LoVo (cell line): ENCODE results near the gene NEDD4L.
"Not testable (repeated sequence)": the region's sequence is repeated elsewhere in the genome, so short reads cannot be mapped to it uniquely, and the experiment has no call there.

Experiments used
- DNase-seq: peaks from one replicate; pipeline ENCODE4 v3.0.0-alpha.2; 2016; ENCODE audit warnings: low spot score

The NEDD4L gene

DNA sequence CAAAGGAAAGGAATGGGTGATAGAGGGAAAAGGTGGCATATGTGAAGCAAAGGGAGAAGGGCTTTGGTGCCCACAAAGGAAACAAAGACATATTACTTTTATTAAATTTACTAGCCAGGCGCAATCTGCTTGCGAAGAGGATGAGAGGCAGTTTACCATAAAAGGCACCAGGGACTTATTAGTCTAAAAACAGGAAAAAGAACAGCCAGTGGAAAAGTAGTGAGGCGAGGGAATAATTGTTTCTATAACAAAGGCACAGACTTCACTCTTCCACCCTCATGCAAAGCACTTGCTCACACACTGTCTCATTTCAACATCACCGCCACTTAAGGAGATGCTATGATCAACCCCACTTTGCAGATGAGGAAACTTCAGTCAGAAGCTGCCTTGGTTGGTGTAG lies 374.3 kb downstream of the NEDD4L start:
- no peak for DNase-seq

DNA sequence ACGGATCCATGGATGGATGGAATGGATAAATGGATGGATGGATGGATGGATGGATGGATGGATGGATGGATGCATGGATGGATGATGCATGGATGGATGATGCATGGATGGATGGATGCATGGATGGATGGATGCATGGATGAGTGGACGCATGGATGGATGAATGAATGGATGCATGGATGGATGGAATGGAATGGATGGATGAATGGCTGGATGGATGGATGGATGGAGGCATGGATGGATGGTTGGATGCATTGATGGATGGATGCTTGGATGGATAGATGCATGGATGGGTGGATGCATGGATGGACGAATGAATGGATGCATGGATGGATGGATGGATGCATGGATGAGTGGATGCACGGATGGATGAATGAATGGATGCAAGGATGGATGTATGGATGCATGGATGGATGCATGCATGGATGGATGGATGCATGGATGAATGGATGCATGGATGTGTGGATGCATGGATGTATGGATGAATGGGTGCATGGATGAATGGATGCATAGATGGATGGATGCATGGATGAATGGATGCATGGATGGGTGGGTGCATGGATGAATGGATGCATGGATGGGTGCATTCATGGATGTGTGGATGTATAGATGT lies 375.7 kb downstream of the NEDD4L start:
- no peak for DNase-seq

DNA sequence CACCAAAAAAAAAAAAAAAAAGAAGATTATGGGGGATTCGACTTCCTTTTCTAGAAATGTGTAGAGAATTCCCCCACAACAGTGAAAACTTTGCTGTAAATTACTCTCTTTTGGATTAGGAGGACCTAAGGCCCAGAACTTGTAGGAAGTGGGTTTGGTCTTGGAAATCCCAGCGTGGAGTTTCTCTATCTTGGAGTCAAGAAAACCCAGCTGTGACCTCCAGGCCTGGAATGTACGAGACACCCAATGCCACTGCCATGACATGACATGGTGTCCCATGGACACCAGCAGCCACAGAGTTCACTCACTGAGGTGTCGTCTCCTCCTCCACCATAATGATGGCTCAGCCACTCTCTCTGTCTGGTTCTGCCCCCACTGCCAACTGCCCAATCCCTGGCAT lies 382.6 kb downstream of the NEDD4L start:
- DNase-seq = no peak

DNA sequence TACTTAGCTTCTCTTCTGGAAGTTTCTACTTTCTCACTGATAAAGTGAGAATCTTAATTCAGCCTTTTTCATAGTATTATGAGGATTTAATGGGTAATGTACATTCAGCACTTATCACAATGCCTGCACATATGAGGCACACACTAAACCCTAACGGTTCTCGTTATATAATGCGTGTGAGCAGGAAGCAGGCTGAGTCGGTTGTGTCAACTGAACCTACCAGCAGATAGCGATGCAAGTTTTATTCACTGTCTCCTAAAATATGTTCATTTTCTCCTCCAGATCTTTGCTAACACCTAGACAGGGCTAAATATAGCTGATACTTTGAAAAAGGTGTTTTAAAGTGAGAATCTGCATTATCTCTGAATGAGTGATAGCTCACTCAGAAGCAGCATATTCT lies 383.3 kb downstream of the NEDD4L start:
- no peak for DNase-seq

DNA sequence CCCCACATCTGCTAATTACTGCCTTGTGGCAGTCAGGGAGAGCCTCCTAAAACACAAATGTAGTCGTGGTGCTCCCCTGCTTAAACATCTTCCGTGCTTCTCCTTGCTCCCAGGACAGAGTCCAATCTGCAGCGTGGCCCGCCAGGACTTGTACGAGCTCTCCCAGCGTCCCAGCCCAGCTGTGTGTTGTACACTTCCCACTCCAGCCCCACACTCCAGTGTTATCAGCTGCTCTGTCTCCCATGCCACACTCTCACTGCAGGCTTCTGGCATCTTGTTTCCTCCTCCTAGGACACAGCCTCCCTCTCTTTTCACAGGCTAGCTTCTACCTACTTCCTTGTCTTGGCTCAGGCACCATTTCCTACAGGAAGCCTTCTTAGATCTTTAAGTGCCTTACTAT lies 385.4 kb downstream of the NEDD4L start:
- no peak for DNase-seq

DNA sequence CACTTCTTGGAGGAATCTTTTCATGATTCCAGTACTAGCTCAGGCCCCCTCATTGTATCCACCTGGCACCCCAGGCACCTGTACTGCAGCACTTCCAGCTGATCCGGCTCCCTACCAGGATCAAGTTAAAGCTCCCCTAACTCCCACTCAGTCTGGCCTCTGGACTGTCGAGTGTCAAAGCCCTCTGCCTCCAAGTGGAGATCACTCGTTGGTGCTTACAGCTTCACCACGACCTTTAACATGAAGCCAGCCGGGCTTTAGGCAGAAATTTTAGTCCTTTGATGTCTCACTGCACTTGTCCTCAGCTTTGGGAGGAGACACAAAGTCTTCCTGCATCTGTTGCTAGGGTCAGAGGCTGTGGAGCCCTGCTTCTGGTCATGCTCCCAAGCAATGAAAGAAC lies 387.2 kb downstream of the NEDD4L start:
- no peak for DNase-seq

DNA sequence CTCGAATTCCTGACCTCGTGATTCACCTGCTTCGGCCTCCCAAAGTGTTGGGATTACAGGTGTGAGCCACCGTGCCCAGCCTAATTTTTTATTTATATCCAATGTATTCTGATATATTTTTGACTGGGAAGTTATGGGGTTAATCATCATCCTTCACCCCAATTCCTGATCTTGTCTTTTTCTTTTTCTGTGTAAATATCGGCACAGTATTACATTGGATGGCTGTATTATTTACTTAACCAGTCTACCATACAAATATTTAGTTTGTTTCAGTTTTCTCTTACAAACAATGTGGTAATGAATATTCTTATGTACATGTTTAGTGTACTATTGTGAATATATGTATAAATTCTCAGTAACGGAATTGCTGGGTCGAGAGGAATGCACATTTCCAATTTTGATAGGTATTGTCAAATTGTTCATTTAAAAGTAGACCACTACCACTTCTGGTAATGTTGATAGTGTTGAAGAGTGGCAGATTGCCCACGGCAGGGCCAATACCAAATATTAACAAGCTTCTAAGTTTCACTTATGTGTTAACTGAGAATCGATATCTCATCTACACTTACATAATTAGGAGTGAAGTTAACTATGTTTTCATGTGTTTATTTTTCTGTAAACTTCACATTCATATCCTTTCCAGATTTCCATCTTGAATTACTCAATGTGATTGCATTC lies 388.2 kb downstream of the NEDD4L start:
- no peak for DNase-seq

DNA sequence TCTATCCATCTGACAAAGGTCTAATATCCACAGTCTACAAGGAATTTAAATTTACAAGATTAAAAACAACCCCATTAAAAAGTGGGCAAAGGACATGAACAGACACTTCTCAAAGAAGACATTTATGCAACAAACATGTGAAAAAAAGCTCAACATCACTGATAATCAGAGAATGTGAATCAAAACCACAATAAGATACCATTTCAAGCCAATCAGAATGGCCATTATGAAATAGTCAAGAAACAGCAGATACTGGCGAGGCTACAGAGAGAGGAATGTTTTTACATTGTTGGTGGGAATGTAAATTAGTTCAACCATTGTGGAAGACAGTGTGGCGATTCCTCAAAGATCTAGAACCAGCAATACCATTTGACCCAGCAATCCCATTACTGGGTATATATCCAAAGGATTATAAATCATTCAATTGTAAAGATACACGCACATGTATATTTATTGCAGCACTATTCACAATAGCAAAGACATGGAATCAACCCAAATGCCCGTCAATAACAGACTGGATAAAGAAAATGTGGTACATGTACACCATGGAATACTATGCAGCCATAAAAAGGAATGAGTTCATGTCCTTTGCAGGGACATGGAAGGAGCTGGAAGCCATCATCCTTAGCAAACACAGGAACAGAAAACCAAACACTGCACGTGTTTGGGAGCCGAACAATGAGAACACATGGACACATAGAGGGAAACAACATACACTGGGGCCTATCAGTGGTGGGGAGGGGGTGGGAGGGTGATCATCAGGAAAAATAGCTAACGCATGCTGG lies 391.4 kb downstream of the NEDD4L start:
- DNase-seq = not testable (repeated sequence)

DNA sequence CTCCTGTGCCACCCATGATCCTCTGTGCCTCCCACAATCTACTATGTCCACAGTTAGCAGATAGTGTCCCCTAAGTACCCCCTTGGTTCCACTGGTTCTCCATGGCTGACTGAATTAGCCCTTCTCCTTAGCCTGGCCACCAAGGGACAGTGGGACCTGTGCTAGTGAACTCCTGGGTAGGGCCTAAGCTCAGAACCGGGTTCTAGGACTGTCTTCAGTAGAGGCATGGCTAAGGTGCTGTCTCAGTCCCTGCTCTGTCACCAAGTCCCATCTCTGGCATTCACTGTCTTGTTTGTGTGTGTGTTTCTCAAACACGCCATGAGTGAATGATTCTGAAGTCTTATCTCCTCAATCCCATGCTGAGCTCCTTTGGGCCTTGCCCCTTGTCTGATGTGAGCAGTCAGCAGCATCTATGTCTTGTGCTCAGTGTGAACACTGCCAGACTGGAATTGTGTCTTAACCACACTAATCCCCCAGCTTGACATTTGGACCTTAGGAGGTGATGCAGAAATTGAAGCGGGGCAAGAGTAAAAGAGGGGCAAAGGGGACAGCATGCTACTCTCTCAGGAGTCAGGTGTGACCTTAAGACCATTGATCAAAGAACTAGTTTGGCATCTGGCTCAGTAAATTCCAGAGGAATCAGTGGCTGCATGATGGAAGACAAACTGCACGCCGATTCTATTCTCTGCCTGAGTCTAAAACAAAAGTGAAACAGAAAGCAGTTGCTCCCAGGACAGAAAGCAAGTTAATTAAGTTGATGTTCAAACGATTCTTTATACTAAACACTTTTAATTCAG lies 394.3 kb downstream of the NEDD4L start:
- DNase-seq = peak; percentile 15

DNA sequence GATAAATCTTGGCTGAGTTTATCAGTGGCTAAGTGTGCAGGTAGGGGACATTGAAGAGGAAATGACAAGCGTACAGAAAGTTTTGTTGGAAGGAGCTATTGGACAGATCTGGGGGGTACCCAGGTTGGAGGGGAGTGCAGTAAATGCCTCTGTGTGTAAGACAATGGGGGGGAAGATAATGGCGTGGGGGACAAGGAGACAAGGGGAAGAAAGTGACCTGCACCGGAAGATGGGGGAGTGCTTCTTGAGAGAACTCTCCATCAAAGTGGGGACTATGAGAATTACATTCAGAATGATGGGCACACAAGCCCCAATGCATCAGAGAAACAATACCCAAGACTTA lies 394.9 kb downstream of the NEDD4L start:
- DNase-seq = no peak

DNA sequence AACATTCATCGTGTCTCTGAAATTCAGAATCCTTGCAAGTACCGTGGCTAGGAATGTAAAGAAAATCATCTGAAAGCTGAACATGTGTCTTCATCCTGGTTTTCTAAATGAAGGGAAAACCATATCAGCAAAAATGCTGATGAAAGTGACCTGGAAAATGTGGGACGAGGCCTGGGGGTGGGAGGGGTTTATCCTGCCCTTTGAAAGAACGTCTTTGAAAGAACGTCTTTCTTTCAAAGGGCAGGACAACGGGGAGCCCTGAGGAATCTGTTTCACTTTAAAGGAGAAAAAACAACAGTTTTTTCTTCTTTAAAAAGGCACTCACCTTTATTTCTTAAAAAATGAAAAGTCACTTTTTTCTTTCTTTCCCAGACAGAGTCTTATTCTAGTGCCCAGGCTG lies 399.6 kb downstream of the NEDD4L start:
- no peak for DNase-seq

DNA sequence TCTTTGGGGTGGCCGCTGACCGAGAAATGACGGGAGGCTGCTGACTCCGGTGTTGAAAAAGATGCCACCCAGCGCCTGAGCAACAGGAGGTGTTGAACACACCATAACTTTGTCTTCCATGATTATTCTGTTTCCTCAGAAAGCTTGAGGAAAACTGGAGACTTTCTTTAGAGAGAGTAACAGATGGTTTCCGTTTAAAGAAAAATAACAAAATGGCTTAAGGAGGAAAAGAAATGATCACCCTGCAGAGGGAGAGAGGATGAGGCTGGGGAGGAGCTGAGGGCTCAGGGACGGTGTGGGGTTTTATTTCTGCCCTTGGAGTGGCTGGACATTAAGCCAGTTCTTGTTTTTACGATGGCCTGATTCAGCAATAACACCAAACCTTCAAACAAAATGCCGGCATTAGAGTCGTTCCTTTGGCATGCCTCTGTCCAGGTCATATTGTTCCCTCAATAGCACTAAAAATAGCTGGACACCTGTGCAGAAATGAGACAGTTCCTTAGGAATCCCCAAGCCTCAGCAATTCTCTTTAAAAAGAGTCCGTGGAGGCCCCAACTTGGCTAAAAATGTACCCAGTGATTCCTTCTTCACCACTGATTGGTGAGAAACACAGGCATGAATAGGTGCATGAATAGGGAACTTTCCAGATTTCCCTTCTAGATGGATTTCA lies 402.5 kb downstream of the NEDD4L start:
- DNase-seq = no peak

DNA sequence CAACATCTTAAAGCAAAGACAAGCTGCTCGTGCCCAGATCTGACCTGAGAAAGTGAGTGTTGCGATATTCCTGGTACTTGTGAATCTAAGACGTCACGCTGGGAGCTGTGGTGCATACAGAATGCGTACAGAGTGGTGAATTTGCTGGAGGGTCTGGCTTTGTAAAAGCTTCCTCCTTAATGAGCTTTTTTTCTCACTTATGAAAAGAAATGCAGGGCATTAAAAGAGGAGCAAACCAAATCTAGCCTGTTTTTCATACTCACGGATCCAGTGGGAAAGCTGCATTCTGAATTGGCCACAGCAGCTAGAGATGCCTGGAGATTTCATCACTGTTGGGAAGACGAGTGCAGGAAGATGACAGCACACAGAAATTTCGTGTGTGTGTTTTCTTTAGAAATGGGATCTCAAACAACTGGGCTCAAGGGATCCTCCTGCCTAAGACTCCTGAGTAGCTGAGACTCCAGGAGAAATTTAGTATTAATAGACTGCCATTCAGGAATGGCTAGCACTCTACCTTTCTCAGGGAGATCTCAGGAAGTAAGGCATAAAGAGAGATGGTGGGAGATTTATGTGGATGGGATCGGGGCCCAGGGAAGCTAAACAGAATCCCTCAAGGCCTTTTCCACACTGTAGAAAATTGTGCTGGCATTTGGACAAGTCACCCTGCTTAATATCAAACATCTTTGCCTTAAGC lies 403.5 kb downstream of the NEDD4L start:
- no peak for DNase-seq

DNA sequence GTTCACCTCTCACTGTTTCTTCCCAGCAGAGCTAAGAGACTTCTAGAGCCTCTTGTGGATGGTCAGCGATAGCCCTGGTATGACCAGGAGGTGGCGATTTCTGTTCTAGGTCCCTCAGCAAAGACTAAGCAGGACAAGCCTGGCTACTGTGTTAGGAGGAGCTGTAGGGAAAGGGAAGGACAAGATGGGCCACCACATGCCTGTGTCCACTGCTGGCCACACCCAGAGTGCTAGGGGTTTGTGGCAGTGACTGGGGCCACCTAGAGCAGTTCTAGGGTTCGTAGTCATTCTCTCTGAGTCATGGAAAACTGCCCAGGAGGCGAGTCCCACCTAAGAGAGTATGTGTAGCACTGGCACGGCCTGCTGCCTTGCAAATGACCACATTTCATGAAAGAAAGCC lies 405.4 kb downstream of the NEDD4L start:
- DNase-seq = peak; percentile 32
